ENCODE measurements around the gene IL20RA. TPM values are rescaled to one million over a fixed set of nuclear protein-coding genes. Genes with fewer than 3 reads are reported as not detected.

IL20RA gene
- polyA plus RNA-seq, 10 donors, result 23.1 to 40.7 (median 27.9) TPM

Other genes with a start within 250 kb of the IL20RA start
- 10 to 100 TPM in 1 of 10 donors, 1 to 10 TPM in 9; 5.7 to 10.0 (median 8.1) TPM for gene PEX7, start 222.4 kb downstream of the IL20RA start, polyA plus RNA-seq (ENCODE audit: insufficient read length in 10 of 10)
- under 1 TPM in 4 of 10 donors, not detected in 6; 0.05 to 0.22 (median 0.17) TPM for gene SLC35D3, start 122.7 kb downstream of the IL20RA start, polyA plus RNA-seq (ENCODE audit: insufficient read length in 10 of 10)
- gene IL22RA2, start 128.7 kb upstream of the IL20RA start, polyA plus RNA-seq (ENCODE audit: insufficient read length in 10 of 10), result under 1 TPM in 2 of 10 donors, not detected in 8; 0.33 to 0.46 TPM
- gene IFNGR1, start 174.4 kb upstream of the IL20RA start, polyA plus RNA-seq (ENCODE audit: insufficient read length in 10 of 10), result 10 to 100 TPM; 43.8 to 58.6 (median 51.1) TPM

Measured in muscle of back (tissue), 10 donors.